ENCODE measurements around the gene BSCL2.
"Not testable (repeated sequence)": the region's sequence is repeated elsewhere in the genome, so short reads cannot be mapped to it uniquely, and the experiment has no call there.

BSCL2 gene

DNA sequence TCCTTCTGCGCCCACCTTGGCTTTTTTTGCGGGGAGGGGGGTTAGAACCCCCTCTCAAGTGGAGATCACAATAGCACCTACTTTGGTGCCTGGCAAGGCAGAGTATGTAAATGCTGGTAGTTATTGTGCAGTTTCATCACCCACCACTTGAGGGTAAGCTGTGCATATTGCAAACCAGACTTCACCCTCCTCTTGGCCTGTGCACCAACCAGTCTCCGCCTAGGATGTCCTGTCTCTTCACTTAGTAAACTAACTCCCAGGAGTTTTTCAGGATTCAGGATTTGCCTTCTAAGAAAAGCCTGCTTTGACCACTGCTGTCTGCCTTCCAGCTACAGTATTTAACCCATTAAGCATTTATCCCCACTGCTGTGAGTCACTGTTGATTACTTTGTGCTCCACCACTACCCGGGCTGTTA lies 26.4 kb downstream of the BSCL2 start:
- Histone ChIP-seq H3K4me1 (ENCODE audit: control insufficient read depth, insufficient read depth, low read length) (peaks cover 9% of the 10 kb centered on the region; the same call in 1 of the 2 replicates), H3K27ac (ENCODE audit: low read depth, low read length) (no peak overlapping the region), H3K9ac (ENCODE audit: low read depth, low read length) (no peak overlapping the region), H3K4me3 (ENCODE audit: low read depth, low read length) (no peak overlapping the region), H3K9me3 (ENCODE audit: control insufficient read depth, insufficient read depth, low read length) (no peaks in the 10 kb centered on the region), H3K36me3 (ENCODE audit: control insufficient read depth, insufficient read depth, low read length) (peaks cover 21% of the 10 kb centered on the region), H3K27me3 (ENCODE audit: control insufficient read depth, insufficient read depth, low read length) (no peaks in the 10 kb centered on the region)

DNA sequence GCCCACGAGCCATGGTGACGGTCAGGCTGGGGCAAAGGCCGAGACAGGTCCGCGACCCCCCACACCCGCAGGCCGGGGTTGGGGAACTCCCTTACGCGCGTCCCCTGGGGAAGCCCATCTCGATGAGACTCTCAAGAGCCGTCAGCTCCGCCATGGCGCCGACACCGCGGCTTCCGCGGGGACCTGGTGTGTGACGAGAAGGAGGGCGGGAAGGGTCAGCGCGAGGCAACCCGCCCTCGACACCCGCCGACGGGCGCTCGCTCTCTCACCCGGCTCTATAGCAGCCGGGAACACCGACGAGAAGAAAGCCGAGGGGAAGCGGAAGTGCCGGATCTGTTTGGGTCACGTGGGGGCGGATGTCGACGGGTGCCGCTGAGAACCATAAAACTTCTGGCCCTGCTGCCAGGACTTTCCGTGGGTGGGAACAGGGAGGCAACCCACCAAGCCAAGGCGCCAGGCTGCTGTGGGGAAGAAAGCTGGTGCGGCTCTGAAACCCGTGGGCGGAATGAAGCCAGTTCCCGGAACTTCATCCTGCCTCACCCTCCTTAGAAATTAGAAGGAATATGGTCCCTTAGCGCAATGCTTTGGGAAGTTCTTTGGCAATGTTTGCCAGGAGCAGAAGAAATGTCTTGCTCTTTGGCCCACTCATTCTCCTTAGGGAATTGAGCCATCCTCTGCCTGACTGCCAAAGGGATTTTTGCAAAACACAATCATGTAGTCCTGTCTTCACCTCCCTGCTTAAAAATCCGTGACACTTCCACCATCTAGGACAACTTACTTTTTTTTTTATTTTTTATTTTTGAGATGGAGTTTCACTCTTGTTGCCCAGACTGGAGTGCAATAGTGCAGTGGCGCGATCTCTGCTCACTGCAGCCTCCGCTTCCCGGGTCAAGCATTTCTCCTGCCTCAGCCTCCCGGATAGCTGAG lies 28.2 kb downstream of the BSCL2 start, which contains the start of gene UBXN1:
UBXN1 (minus strand) TSS at position 304 of the 927 bp plus-strand sequence; CDS start at position 154, 150 bp downstream.
- H3K27ac ChIP-seq (ENCODE audit: low read depth, low read length), result peak within 1 kb of the TSS; percentile 73

DNA sequence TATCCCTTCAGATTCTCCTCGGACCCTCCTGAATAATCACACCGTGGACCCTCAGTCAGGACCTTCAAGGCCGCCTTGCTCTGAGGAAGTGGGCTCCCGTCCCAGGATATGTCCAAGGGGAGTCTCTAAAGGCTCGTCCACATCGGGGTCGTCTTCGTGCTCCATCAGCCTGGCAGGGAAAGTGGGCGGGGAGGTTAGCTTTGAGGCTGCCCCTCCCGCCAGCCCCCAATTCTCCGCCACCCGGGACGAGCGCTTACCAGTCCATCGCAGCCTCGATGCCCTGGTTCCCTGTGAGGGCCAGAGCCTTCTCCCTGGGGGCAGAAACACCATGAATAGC lies 28.8 kb downstream of the BSCL2 start:
- H3K4me3 ChIP-seq (ENCODE audit: low read depth, low read length), result peak overlapping the region; percentile 88
- H3K4me1 ChIP-seq (ENCODE audit: control insufficient read depth, insufficient read depth, low read length), result peaks cover 9% of the 10 kb centered on the region; the same call in 1 of the 2 replicates
- peaks cover 35% of the 10 kb centered on the region for H3K36me3 ChIP-seq (ENCODE audit: control insufficient read depth, insufficient read depth, low read length)
- H3K27ac ChIP-seq (ENCODE audit: low read depth, low read length), result peak overlapping the region; percentile 73
- H3K9me3 ChIP-seq (ENCODE audit: control insufficient read depth, insufficient read depth, low read length), result no peaks in the 10 kb centered on the region
- H3K27me3 ChIP-seq (ENCODE audit: control insufficient read depth, insufficient read depth, low read length), result no peaks in the 10 kb centered on the region
- H3K9ac ChIP-seq (ENCODE audit: low read depth, low read length), result peak overlapping the region; percentile 73

More for the DNA sequence above, 28.2 kb downstream of the BSCL2 start, which contains the start of gene UBXN1:
- H3K9me3 ChIP-seq (ENCODE audit: control insufficient read depth, insufficient read depth, low read length), result no peaks in the 10 kb centered on the region
- H3K9ac ChIP-seq (ENCODE audit: low read depth, low read length), result peak within 1 kb of the TSS; percentile 73
- peaks cover 29% of the 10 kb centered on the region for H3K36me3 ChIP-seq (ENCODE audit: control insufficient read depth, insufficient read depth, low read length)
- H3K27me3 ChIP-seq (ENCODE audit: control insufficient read depth, insufficient read depth, low read length), result no peaks in the 10 kb centered on the region
- H3K4me3 ChIP-seq (ENCODE audit: low read depth, low read length), result peak within 1 kb of the TSS; percentile 88
- peaks cover 9% of the 10 kb centered on the region; the same call in 1 of the 2 replicates for H3K4me1 ChIP-seq (ENCODE audit: control insufficient read depth, insufficient read depth, low read length)

DNA sequence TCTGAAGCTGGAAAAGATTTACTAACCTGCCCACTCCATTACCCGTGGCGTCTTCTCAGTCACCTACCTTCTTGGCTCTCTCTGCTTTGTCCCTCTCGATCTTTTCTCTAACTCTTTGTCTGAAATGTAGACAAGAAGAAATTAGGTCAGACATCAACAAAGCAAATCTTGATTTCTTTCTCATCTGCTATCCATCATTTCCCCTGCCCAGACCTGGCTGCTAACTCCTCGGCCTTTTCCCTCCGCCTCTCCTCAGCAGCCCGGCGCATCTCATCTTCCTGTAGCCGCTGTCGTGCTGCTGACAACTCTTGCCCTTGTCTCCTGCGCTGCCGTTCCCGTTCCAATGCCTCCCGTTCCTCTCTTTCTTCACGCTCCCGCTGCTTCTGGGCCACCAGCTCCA lies 29.5 kb downstream of the BSCL2 start:
- Histone ChIP-seq H3K4me1 (ENCODE audit: control insufficient read depth, insufficient read depth, low read length) (peaks cover 9% of the 10 kb centered on the region; the same call in 1 of the 2 replicates), H3K36me3 (ENCODE audit: control insufficient read depth, insufficient read depth, low read length) (peaks cover 41% of the 10 kb centered on the region), H3K4me3 (ENCODE audit: low read depth, low read length) (peak overlapping the region; percentile 88), H3K9ac (ENCODE audit: low read depth, low read length) (no peak overlapping the region), H3K27ac (ENCODE audit: low read depth, low read length) (no peak overlapping the region), H3K9me3 (ENCODE audit: control insufficient read depth, insufficient read depth, low read length) (no peaks in the 10 kb centered on the region), H3K27me3 (ENCODE audit: control insufficient read depth, insufficient read depth, low read length) (no peaks in the 10 kb centered on the region)

DNA sequence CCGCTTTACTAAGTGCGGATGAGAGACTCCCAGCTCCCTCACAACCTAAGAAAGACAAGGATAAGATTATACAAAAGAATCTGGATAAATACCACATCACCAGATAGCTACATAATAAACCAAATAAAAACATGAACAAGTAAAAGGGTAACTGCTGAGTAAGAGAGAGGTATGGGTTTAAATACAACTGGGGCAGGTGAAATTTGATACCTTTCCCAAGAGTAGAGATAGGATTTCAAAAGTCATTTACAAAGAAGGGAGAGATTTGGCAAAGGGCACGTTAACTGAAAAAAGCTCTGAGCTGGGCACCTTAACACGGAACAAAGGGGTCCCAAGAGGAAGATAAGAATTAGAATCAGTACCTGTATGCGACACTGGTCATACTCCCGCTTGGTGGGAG lies 30.1 kb downstream of the BSCL2 start:
- Histone ChIP-seq H3K27me3 (ENCODE audit: control insufficient read depth, insufficient read depth, low read length) (no peaks in the 10 kb centered on the region), H3K27ac (ENCODE audit: low read depth, low read length) (no peak overlapping the region), H3K9ac (ENCODE audit: low read depth, low read length) (no peak overlapping the region), H3K36me3 (ENCODE audit: control insufficient read depth, insufficient read depth, low read length) (peaks cover 41% of the 10 kb centered on the region), H3K4me3 (ENCODE audit: low read depth, low read length) (no peak overlapping the region), H3K9me3 (ENCODE audit: control insufficient read depth, insufficient read depth, low read length) (no peaks in the 10 kb centered on the region), H3K4me1 (ENCODE audit: control insufficient read depth, insufficient read depth, low read length) (peaks cover 9% of the 10 kb centered on the region; the same call in 1 of the 2 replicates)

DNA sequence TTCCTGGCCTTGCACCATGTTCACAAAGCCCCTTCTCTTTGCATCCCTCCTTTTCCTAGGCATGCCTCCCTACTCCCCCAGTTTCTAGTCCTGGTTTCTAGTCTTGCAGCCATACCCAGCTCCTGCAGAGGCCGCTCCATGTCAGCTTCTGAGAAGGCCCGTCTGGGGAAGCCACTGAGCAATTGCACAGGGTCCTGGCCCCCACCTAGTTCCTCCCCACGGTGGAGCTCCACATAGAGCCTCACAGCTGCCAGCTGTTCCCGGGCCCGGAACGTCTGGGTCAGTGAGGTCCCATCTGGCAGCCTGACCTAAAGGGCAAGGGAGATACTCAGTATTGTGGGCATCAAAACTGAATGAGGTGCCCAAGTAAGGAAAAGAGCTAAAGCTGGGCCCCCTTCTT lies 30.5 kb downstream of the BSCL2 start:
- Histone ChIP-seq H3K4me1 (ENCODE audit: control insufficient read depth, insufficient read depth, low read length) (peaks cover 9% of the 10 kb centered on the region; the same call in 1 of the 2 replicates), H3K36me3 (ENCODE audit: control insufficient read depth, insufficient read depth, low read length) (peaks cover 41% of the 10 kb centered on the region), H3K4me3 (ENCODE audit: low read depth, low read length) (no peak overlapping the region), H3K9ac (ENCODE audit: low read depth, low read length) (no peak overlapping the region), H3K9me3 (ENCODE audit: control insufficient read depth, insufficient read depth, low read length) (no peaks in the 10 kb centered on the region), H3K27me3 (ENCODE audit: control insufficient read depth, insufficient read depth, low read length) (no peaks in the 10 kb centered on the region), H3K27ac (ENCODE audit: low read depth, low read length) (no peak overlapping the region)

DNA sequence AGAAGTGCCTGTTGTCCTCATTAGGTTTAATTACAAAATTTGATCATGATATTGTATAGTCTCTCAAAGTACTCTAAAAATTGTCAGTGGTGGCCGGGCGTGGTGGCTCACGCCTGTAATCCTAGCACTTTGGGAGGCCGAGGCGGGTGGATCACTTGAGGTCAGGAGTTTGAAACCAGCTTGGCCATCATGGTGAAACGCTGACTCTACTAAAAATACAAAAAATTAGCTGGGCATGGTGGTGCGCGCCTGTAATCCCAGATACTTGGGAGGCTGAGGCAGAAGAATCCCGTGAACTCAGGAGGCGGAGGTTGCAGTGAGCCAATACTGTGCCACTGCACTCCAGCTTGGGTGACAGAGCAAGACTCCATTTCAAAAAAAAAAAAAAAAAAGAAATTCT lies 31.8 kb downstream of the BSCL2 start:
- H3K9ac ChIP-seq (ENCODE audit: low read depth, low read length); H3K4me3 ChIP-seq (ENCODE audit: low read depth, low read length); H3K27ac ChIP-seq (ENCODE audit: low read depth, low read length); H3K4me1 ChIP-seq (ENCODE audit: control insufficient read depth, insufficient read depth, low read length); H3K9me3 ChIP-seq (ENCODE audit: control insufficient read depth, insufficient read depth, low read length); H3K27me3 ChIP-seq (ENCODE audit: control insufficient read depth, insufficient read depth, low read length): not testable (repeated sequence)
- peaks cover 41% of the 10 kb centered on the region for H3K36me3 ChIP-seq (ENCODE audit: control insufficient read depth, insufficient read depth, low read length)

DNA sequence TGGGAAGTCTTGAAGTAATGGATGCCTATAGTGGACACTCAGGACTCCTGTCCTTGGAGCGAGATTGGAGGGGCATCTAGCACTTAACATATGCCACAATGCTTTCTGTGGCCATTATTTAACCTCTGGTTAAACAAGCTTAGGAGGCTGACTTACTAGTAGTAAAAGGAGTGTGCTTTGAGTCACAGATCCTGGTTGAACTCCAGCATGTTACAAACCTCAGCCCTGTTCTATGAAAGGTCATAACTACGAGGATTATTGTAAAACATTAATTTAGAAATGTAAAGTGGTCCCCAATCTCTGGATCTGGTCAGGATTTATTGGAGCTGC lies 34.1 kb downstream of the BSCL2 start:
- Histone ChIP-seq H3K27ac (ENCODE audit: low read depth, low read length) (no peak overlapping the region), H3K27me3 (ENCODE audit: control insufficient read depth, insufficient read depth, low read length) (no peaks in the 10 kb centered on the region), H3K4me1 (ENCODE audit: control insufficient read depth, insufficient read depth, low read length) (peaks cover 5% of the 10 kb centered on the region; the same call in 1 of the 2 replicates), H3K36me3 (ENCODE audit: control insufficient read depth, insufficient read depth, low read length) (peaks cover 41% of the 10 kb centered on the region), H3K9ac (ENCODE audit: low read depth, low read length) (no peak overlapping the region), H3K4me3 (ENCODE audit: low read depth, low read length) (no peak overlapping the region), H3K9me3 (ENCODE audit: control insufficient read depth, insufficient read depth, low read length) (no peaks in the 10 kb centered on the region)

DNA sequence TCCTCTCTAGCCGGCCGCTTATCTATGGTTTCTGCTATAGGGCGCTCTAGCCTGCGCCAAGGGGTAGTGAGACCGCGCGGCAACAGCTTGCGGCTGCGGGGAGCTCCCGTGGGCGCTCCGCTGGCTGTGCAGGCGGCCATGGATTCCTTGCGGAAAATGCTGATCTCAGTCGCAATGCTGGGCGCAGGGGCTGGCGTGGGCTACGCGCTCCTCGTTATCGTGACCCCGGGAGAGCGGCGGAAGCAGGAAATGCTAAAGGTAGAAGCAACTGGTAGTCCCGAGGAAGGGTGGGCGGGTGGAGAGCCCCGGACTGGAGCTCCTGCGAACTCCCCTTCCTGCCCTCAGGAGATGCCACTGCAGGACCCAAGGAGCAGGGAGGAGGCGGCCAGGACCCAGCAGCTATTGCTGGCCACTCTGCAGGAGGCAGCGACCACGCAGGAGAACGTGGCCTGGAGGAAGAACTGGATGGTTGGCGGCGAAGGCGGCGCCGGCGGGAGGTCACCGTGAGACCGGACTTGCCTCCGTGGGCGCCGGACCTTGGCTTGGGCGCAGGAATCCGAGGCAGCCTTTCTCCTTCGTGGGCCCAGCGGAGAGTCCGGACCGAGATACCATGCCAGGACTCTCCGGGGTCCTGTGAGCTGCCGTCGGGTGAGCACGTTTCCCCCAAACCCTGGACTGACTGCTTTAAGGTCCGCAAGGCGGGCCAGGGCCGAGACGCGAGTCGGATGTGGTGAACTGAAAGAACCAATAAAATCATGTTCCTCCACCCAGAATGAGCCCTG lies 35.4 kb downstream of the BSCL2 start, which contains the start of the genes LBHD1 and UQCC3:
LBHD1 (minus strand) TSS at position 660 of the 782 bp plus-strand sequence. CDS start 2,236 bp downstream, outside the sequence.
UQCC3 (plus strand) TSS at position 66 of the 782 bp plus-strand sequence; CDS start at position 139, 73 bp downstream.
- Histone ChIP-seq H3K4me1 (ENCODE audit: control insufficient read depth, insufficient read depth, low read length) (peaks cover 5% of the 10 kb centered on the region; the same call in 1 of the 2 replicates), H3K27me3 (ENCODE audit: control insufficient read depth, insufficient read depth, low read length) (no peaks in the 10 kb centered on the region), H3K9ac (ENCODE audit: low read depth, low read length) (peak within 1 kb of the TSS; percentile 83), H3K27ac (ENCODE audit: low read depth, low read length) (peak within 1 kb of the TSS; percentile 96), H3K4me3 (ENCODE audit: low read depth, low read length) (peak within 1 kb of the TSS; percentile 87), H3K36me3 (ENCODE audit: control insufficient read depth, insufficient read depth, low read length) (peaks cover 36% of the 10 kb centered on the region), H3K9me3 (ENCODE audit: control insufficient read depth, insufficient read depth, low read length) (no peaks in the 10 kb centered on the region)

DNA sequence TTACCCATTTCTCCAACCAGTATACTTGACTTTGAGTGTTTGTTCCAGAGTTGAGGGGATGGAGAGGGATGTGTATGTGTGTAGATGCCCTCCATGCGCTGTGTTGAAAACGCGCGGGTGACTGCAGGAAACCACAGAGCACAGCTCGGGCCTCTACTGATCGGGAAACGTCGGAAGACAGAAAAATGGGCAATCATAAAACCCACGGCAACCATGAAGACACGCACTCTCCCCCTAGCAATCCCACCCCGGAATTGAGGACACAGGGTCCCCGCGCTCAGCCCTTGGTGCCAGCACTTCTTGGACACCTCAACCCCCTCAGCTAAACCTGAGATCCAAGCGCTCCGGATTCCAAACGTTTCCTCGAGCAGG lies 36.0 kb downstream of the BSCL2 start:
- peak overlapping the region; percentile 83 for H3K9ac ChIP-seq (ENCODE audit: low read depth, low read length)
- peaks cover 36% of the 10 kb centered on the region for H3K36me3 ChIP-seq (ENCODE audit: control insufficient read depth, insufficient read depth, low read length)
- H3K4me1 ChIP-seq (ENCODE audit: control insufficient read depth, insufficient read depth, low read length), result peaks cover 11% of the 10 kb centered on the region; the same call in 1 of the 2 replicates
- peak overlapping the region; percentile 96 for H3K27ac ChIP-seq (ENCODE audit: low read depth, low read length)
- H3K4me3 ChIP-seq (ENCODE audit: low read depth, low read length), result peak overlapping the region; percentile 87
- H3K9me3 ChIP-seq (ENCODE audit: control insufficient read depth, insufficient read depth, low read length), result no peaks in the 10 kb centered on the region
- no peaks in the 10 kb centered on the region for H3K27me3 ChIP-seq (ENCODE audit: control insufficient read depth, insufficient read depth, low read length)
